EL (cell line): ENCODE measurements around the gene STYXL1.

Experiments used
- DNase-seq: peaks from one replicate; pipeline ENCODE4 v3.0.0-alpha.2; 2016

The STYXL1 gene

DNA sequence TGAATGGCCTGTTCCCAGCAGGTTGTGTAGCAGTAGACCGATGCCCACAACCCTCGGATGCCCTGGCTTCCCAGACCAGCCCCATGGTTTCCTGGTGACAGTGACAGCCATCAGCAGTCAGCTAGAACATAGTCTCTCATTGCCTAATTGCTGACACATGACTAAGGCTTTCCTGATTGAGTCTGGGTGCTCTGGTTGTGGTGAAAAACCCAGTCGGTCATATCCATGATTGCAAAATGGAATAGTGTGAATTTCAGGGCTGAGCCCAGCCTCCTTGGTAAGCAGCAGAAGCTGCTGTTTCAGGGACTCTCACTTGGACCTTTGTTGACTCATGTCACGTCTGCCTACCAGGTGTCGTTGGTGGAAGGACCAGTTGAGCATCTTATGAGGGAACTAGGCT, 96.3 kb downstream of the STYXL1 start:
- DNase-seq, result peak; percentile 54

DNA sequence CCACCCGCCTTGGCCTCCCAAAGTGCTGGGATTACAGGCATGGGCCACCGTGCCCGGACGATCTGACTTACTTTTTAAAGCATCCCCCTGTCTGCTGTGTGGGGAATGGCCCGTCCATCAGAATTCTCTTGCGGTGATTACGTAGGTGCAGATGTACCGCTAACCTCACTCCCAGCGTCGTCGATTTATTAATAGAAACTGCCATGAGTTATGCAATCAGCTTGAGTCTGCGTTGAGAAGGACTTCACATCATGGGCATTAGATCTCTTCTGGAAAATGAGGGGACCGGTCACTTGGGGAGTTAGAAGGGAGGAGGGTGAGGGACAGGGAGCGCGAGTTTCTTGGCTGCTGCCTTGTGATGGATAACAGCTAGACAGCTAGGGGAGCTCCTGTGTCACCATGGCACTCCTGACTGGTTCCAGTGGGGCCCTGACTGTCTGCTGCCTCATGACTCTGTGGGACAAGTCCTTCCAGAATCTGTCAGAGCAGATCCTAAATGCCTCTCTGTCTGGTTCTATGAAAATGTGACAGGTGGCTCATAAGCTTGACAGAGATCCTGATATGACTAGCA, 97.6 kb downstream of the STYXL1 start:
- no peak for DNase-seq

DNA sequence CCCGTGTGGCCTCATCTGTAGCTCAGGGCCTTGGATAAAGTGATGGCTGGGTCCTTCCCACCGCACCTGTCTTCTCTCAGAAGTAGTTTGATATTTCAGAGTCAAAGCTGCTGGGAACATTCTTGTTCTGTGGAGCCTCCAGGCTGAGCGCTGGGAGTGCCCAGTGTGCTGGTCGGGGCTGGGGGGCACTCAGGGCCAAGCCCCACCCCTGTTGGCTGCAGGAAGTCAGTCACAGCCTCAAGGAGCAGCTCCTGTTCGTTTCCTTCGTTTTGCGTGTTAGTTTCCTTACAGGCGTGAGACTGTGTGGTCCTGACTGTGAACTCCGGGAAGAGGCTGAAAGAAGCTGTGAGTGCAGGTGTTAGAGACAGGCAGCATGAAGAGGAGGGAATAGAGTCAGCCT, 99.6 kb downstream of the STYXL1 start:
- DNase-seq, result no peak
